Measurements from ENCODE around the gene AGAP1.

Gene AGAP1

GRCh38 chr2:235608200-235608887, 114.5 kb downstream of the AGAP1 start:
- DNase-seq (ENCODE audit: low read depth, low spot score) = no peak

- DNase-seq (ENCODE audit: low read depth, low spot score) = no peak
Observed at GRCh38 chr2:235609321-235609720, 115.5 kb downstream of the AGAP1 start.

- DNase-seq (ENCODE audit: low read depth, low spot score) = no peak
Observed at GRCh38 chr2:235609746-235610145, 115.9 kb downstream of the AGAP1 start.

GRCh38 chr2:235610696-235611257, 116.9 kb downstream of the AGAP1 start:
- no peak for DNase-seq (ENCODE audit: low read depth, low spot score)

GRCh38 chr2:235611349-235611748, 117.5 kb downstream of the AGAP1 start:
- no peak for DNase-seq (ENCODE audit: low read depth, low spot score)

- DNase-seq (ENCODE audit: low read depth, low spot score) = no peak
Observed at GRCh38 chr2:235611756-235612155, 117.9 kb downstream of the AGAP1 start.

GRCh38 chr2:235612181-235612950, 118.5 kb downstream of the AGAP1 start:
- DNase-seq (ENCODE audit: low read depth, low spot score) = no peak

- no peak for DNase-seq (ENCODE audit: low read depth, low spot score)
Observed at GRCh38 chr2:235613649-235614048, 119.8 kb downstream of the AGAP1 start.

GRCh38 chr2:235614176-235614860, 120.5 kb downstream of the AGAP1 start:
- DNase-seq (ENCODE audit: low read depth, low spot score) = no peak

GRCh38 chr2:235614900-235615712, 121.3 kb downstream of the AGAP1 start:
- no peak for DNase-seq (ENCODE audit: low read depth, low spot score)

- no peak for DNase-seq (ENCODE audit: low read depth, low spot score)
Observed at GRCh38 chr2:235616885-235617284, 123.0 kb downstream of the AGAP1 start.

GRCh38 chr2:235618039-235618438, 124.2 kb downstream of the AGAP1 start:
- DNase-seq (ENCODE audit: low read depth, low spot score) = no peak

GRCh38 chr2:235619544-235619943, 125.7 kb downstream of the AGAP1 start:
- no peak for DNase-seq (ENCODE audit: low read depth, low spot score)

- no peak for DNase-seq (ENCODE audit: low read depth, low spot score)
Observed at GRCh38 chr2:235621736-235622135, 127.9 kb downstream of the AGAP1 start.

GRCh38 chr2:235623111-235623510, 129.3 kb downstream of the AGAP1 start:
- DNase-seq (ENCODE audit: low read depth, low spot score) = no peak

- DNase-seq (ENCODE audit: low read depth, low spot score) = no peak
Observed at GRCh38 chr2:235623752-235624151, 129.9 kb downstream of the AGAP1 start.

GRCh38 chr2:235626658-235627057, 132.8 kb downstream of the AGAP1 start:
- DNase-seq (ENCODE audit: low read depth, low spot score) = no peak

- DNase-seq (ENCODE audit: low read depth, low spot score) = no peak
Observed at GRCh38 chr2:235627682-235628081, 133.8 kb downstream of the AGAP1 start.

- DNase-seq (ENCODE audit: low read depth, low spot score) = no peak
Observed at GRCh38 chr2:235630718-235631296, 137.0 kb downstream of the AGAP1 start.

GRCh38 chr2:235634435-235635158, 140.8 kb downstream of the AGAP1 start:
- no peak for DNase-seq (ENCODE audit: low read depth, low spot score)
